ENCODE results near the gene TSSK2.
A peak's percentile ranks its signal among the peaks of the same experiment; 100 is the strongest.

The TSSK2 gene

DNA sequence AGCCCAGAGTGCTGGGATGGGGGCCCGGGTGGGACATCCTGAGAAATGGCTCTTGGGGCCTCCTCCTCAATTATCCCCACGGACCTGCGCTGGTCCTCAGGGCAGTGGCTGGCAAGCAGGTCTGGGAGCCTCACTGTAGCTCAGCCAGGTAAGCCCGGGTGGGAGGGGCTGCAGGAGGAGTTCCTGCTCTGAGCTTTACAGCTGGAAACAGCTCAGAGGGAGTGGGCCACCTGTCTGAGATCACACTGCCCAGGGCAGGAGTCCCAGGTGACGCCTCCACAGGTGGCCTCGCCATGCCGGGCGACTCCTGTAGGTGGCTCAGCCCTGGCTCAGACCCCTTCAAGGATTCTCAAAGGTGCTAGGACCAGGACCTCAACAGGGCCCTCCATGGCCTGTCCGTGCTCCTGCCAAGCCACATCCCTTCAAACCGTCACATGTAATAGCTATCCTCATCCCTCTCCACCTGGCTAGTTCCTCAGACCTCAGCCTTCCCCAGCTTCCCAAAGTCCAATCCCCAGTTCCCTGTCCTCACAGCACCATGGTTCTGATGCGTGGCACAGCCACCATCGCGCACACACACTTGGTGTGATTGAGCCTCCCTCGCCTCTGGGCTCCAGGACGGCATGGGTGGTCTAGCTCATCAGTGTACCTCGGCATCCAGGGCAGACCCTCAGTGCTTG, 3.6 kb upstream of the TSSK2 start:
- Mint-ChIP-seq H3K4me3 (no peak overlapping the region), H3K27ac (no peak overlapping the region)

DNA sequence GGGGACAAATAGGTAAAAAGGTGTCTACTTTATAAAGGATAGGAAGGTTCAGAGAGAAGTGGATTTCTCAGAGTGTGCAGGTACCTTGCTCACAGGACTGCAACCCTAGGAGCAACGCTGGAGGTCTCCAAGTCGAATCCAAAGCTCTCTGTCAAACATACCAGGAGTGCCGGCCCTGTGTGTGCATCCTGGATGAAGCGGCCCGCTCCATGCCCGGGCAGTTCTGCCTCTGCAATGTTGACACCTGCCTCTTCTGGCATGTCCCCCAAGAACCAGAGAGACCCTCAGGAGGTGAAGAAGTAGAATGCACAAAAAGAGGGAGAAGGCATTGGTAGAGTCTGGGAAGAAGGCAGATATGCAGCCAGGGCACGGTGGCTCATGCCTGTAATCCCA, 3.1 kb upstream of the TSSK2 start:
- no peak overlapping the region for H3K27ac Mint-ChIP-seq
- H3K4me1 Mint-ChIP-seq, result peaks cover 3% of the 10 kb centered on the region
- H3K27me3 Mint-ChIP-seq, result no peaks in the 10 kb centered on the region
- H3K9me3 Mint-ChIP-seq, result no peaks in the 10 kb centered on the region
- H3K4me3 Mint-ChIP-seq, result no peak overlapping the region
- H3K36me3 Mint-ChIP-seq, result no peaks in the 10 kb centered on the region

More for the DNA sequence above, 3.6 kb upstream of the TSSK2 start:
- no peaks in the 10 kb centered on the region for H3K9me3 Mint-ChIP-seq
- peaks cover 8% of the 10 kb centered on the region for H3K4me1 Mint-ChIP-seq
- H3K27me3 Mint-ChIP-seq, result no peaks in the 10 kb centered on the region
- H3K36me3 Mint-ChIP-seq, result no peaks in the 10 kb centered on the region

DNA sequence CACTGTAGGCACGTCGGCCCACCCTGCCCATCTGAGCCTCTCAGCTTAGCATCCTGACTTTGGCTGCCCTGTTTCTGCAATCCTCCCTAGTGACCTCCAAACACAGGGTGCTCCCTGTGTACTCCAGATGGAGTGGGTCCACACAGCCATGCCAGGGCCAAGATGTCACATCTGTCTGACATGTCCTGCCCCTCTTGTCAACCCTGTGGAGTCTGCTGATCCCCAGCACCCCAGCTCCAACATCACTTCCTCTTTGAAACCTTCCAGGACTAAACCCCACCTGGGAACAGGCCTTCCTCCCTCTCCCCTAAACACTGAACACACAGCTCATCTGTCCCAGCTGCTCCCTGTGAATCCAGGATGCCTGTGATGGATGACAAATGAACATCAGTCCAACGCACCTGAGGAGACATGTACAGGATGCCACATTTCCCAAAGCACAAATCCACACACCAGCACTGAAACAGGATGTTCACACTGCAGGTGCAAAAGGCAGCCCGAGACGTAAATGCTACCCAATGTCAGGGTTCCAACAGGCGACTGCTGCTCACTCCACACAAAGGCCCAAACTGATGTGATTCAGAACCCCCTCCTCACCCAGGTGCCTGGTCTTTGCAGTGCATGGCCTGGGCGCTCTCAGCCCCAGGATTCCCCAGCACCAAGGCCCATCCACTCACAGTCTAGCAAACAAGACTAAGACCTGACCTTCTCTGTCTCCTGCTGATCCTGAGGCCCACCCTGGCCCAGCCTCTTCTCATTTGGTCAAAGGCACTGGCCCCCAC, 2.0 kb upstream of the TSSK2 start:
- Mint-ChIP-seq H3K36me3 (no peaks in the 10 kb centered on the region), H3K27ac (no peak overlapping the region), H3K4me3 (no peak overlapping the region)

DNA sequence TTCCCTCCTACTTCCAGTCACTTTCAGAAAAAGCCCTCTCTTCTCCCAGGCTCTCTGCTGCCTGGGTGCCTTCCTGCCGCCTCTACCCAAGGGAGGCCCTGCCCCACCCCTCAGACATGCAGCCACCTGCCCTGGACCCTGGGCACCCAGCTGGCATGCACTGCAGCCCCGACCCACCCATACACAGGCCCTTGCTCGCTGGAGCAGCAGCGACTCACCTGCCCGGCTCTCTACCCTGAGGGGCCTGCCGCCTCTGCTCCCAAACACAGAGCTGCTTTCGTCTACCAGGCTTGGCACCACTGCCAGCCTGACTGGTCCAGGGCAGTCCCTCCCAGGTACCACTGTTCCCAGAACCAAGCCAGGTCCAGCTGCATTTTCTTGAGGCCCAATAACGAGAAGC, 1.2 kb upstream of the TSSK2 start:
- H3K9me3 Mint-ChIP-seq, result no peaks in the 10 kb centered on the region
- H3K4me1 Mint-ChIP-seq, result no peaks in the 10 kb centered on the region
- H3K27me3 Mint-ChIP-seq, result no peaks in the 10 kb centered on the region
- peak overlapping the region; percentile 65 for H3K27ac Mint-ChIP-seq
- H3K4me3 Mint-ChIP-seq, result no peak overlapping the region
- no peaks in the 10 kb centered on the region for H3K36me3 Mint-ChIP-seq

More for the DNA sequence above, 2.0 kb upstream of the TSSK2 start:
- Mint-ChIP-seq H3K27me3 (no peaks in the 10 kb centered on the region), H3K4me1 (no peaks in the 10 kb centered on the region), H3K9me3 (no peaks in the 10 kb centered on the region)

DNA sequence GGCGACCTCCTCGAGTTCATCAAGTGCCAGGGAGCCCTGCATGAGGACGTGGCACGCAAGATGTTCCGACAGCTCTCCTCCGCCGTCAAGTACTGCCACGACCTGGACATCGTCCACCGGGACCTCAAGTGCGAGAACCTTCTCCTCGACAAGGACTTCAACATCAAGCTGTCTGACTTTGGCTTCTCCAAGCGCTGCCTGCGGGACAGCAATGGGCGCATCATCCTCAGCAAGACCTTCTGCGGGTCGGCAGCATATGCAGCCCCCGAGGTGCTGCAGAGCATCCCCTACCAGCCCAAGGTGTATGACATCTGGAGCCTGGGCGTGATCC, 542 bp downstream of the TSSK2 start:
- Mint-ChIP-seq H3K4me3 (no peak overlapping the region), H3K4me1 (no peaks in the 10 kb centered on the region), H3K27me3 (no peaks in the 10 kb centered on the region), H3K27ac (no peak overlapping the region), H3K36me3 (peaks cover 2% of the 10 kb centered on the region), H3K9me3 (no peaks in the 10 kb centered on the region)

DNA sequence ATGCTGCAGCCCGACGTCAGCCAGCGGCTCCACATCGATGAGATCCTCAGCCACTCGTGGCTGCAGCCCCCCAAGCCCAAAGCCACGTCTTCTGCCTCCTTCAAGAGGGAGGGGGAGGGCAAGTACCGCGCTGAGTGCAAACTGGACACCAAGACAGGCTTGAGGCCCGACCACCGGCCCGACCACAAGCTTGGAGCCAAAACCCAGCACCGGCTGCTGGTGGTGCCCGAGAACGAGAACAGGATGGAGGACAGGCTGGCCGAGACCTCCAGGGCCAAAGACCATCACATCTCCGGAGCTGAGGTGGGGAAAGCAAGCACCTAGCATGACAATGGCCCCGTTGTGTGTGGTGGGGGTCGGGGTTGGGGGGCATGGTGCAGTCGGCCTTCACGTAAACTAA, 1.0 kb downstream of the TSSK2 start:
- H3K4me1 Mint-ChIP-seq, result no peaks in the 10 kb centered on the region
- no peak overlapping the region for H3K4me3 Mint-ChIP-seq
- no peaks in the 10 kb centered on the region for H3K9me3 Mint-ChIP-seq
- H3K27me3 Mint-ChIP-seq, result no peaks in the 10 kb centered on the region
- H3K36me3 Mint-ChIP-seq, result peaks cover 2% of the 10 kb centered on the region
- H3K27ac Mint-ChIP-seq, result no peak overlapping the region

DNA sequence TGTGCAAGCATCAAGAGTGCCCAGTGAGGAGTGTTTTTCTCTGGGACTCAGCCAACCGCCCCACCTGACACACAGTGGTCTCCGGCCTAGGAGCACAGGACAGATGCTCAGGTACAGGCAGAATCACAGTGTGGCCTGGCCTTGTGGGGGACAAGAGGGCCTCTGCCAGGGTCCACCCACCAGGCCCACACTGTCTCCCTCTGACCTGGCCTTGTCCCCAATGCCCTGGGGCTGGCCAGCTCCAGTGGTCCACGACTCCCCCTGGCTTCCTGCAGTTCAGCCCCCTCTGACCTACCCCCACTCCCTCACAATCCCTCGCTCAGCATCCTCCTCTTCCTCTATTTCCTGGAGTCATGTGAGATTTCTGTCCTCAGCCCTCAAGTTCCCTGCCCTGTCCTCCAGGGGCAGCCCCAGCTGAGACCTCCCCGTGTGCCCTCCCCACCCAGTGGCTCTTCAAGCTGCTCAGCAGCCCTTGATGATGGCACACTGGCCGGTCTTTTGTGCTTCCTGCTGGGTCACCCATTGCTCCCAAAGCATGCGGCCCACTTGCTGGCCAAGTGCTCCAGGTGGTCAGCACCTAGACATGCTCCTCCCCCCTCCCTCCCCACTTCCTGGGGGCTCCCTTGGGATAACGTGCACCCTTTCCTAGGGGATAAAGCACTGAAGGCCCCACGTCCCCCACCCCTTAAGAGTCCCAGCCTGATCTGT, 1.7 kb downstream of the TSSK2 start:
- no peaks in the 10 kb centered on the region for H3K27me3 Mint-ChIP-seq

DNA sequence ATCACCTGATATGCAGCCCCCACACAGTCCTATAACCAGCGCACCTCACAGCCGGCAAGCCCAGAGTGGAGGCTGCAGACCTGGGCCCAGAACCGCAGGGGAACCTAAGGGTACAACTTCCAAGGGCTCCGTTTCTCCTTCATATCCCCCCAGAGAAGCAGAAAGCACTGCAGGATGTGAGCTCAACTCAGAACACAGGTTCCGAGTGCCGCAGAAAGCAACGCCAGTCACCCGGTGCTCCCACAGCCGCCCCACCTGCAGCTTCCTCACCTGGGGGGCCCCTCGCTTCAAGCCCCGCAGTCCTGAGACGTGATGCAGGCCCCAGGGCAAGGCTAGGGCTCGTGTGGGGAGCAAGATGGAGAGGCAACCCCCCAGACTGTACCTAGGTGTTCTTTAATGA, 2.5 kb downstream of the TSSK2 start:
- Mint-ChIP-seq H3K36me3 (peaks cover 2% of the 10 kb centered on the region), H3K4me3 (no peak overlapping the region), H3K9me3 (no peaks in the 10 kb centered on the region), H3K27me3 (no peaks in the 10 kb centered on the region), H3K27ac (no peak overlapping the region), H3K4me1 (no peaks in the 10 kb centered on the region)

More for the DNA sequence above, 1.7 kb downstream of the TSSK2 start:
- no peaks in the 10 kb centered on the region for H3K9me3 Mint-ChIP-seq
- peaks cover 2% of the 10 kb centered on the region for H3K36me3 Mint-ChIP-seq
- no peaks in the 10 kb centered on the region for H3K4me1 Mint-ChIP-seq
- H3K4me3 Mint-ChIP-seq, result no peak overlapping the region
- no peak overlapping the region for H3K27ac Mint-ChIP-seq

DNA sequence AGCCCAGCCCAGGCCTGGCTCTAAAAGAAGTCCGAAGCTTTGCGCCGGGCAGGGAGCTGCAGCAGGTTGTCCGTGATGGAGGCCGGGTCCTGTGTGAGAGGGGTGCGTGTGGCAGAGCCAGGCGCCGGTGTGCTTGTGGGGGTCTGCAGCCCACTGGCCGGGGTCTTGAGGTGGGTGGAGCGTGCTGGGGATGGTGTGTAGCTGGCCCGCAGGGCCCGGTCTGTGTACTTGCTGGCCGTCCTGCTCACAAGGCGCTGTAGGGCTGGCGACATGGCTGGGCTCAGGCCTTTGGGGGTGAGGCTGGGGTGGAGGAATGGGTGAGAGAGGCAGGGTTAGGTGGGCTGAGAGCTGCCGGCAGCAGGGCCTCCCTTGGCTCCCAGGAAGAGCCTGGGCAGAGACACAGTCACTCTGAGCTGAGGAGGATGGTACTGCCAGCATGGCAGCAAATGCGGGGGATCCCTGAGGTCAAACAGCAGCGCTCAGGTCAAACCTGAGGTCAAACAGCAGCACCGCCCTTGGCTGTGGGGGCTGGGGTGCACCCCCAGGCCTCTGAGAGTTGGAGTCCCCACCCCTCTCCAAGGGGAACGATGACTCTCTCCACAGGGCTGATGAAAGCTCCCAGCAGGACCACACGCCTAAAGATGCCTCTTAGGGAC, 3.2 kb downstream of the TSSK2 start:
- Mint-ChIP-seq H3K36me3 (peaks cover 2% of the 10 kb centered on the region), H3K27ac (no peak overlapping the region), H3K4me3 (no peak overlapping the region), H3K4me1 (no peaks in the 10 kb centered on the region), H3K27me3 (no peaks in the 10 kb centered on the region), H3K9me3 (no peaks in the 10 kb centered on the region)

DNA sequence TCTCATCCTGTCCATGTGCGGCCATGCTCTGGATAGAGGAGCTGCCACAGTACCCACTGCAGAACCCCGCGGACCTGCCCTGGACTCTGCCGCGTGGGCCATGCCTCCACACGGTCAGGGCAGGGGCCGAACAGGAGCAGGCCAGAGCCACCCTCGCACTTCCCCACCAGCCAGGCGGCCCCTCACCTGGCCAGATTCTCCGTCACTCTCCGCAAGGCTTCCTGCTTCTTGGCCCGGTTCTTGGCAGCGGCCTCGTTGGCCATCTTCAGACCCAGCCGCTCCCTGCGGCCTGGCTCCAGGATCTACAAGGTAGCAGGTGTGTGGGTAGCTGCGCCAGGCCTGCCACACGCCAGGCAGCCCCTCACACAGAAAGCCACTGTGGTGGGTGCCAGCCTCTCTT, 3.8 kb downstream of the TSSK2 start:
- H3K4me3 Mint-ChIP-seq, result no peak overlapping the region
- peaks cover 2% of the 10 kb centered on the region for H3K36me3 Mint-ChIP-seq
- H3K4me1 Mint-ChIP-seq, result no peaks in the 10 kb centered on the region
- H3K9me3 Mint-ChIP-seq, result no peaks in the 10 kb centered on the region
- no peaks in the 10 kb centered on the region for H3K27me3 Mint-ChIP-seq
- no peak overlapping the region for H3K27ac Mint-ChIP-seq

DNA sequence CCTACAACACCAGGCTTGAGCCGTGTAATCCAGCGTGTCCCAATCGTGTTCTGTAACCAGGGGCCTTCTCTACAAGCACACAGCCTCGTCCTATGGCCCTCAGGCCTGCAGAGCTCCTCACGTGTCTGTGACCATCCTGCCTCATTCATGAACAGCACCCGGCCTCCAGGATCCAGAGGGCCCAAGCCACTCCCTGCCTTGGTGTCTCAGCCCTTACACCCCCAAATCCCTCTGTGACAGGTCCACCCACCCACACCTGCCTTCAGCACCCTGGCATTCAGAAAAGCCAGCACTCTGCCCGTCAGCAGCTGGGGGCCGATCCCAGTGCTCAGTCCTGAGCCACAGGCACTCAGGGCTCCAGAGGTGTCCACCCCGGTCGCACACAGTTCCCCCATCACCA, 5.8 kb downstream of the TSSK2 start:
- no peak overlapping the region for H3K4me3 Mint-ChIP-seq
- H3K27me3 Mint-ChIP-seq, result no peaks in the 10 kb centered on the region
- H3K9me3 Mint-ChIP-seq, result no peaks in the 10 kb centered on the region
- H3K27ac Mint-ChIP-seq, result no peak overlapping the region
- H3K4me1 Mint-ChIP-seq, result peaks cover 4% of the 10 kb centered on the region
- H3K36me3 Mint-ChIP-seq, result peaks cover 2% of the 10 kb centered on the region

DNA sequence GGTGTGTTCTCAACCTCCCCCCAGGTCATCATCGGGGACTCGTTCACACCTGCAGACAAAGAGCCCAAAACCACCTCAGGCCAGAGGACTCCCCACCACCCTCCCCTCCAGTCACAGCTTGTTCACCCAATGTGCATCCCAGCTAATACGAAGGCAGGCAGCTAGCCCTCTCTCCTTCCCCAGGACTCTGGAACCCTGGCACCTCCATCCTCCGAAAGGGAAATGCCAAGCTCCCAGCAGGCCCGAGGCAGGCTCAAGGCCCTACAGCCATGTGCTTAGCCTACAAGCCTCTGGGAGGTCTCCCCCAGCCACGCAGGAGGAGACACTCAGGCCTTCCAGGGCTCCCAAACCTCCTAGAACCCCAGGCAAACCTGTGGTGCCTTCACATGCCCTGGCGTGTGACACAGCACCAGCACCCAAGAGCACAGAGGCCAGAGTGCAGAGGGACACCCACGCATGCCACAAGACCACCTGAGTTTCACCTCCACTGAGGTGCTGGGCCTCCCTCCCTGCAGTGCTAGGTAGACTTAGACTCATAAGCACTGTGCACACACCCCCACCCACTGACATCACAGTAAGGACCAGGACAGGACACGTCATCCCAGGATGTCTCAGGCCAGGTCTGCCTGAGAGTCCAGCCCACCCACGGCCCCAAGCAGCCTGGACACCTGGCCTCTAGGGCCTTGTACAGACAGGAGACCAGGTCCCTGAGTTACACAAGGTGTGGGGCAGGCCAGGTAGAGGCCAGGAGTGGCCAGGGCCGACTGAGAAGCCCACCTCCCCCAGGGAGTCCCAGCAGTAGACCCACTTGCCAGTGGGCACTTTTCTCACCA, 6.5 kb downstream of the TSSK2 start:
- Mint-ChIP-seq H3K9me3 (no peaks in the 10 kb centered on the region), H3K27me3 (no peaks in the 10 kb centered on the region), H3K27ac (no peak overlapping the region), H3K4me1 (peaks cover 9% of the 10 kb centered on the region), H3K4me3 (no peak overlapping the region), H3K36me3 (peaks cover 2% of the 10 kb centered on the region)

DNA sequence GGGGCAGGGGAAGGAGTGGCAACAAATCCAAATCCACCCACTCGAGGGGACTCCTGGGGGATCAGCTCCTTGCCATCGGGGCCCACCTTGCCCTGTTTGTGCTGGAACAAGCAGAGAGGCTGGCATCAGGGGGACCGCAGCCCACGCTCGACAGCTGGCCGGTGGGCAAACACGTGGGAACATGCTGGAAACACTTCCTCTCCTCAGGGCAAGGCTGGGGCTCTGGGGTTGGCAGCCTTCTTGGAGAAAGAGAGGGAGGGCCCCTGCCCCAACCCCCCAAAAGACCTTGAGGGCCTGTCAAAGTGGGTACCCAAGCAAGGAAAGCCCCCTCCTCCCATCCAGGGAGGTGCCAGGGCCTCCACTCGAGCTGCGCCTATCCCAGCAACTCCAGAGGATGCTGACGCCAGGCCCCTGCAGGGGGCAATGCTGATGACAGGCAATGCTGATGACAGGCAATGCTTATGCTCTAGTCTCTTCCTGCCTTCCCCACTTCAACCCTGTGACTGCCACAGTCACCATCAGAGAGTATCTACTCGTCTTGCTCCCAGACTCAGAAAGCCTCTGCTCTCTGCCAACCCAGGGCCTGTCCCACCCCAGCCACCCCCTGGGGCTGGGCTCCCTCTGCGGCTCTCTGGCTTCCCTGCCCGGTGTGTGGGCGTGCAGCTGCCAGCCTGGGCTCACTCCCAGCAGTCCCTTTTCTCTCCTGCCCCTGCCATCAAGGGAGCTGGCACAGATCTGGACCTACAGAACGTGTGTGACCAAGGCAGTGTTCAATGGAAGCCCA, 7.3 kb downstream of the TSSK2 start:
- H3K4me3 Mint-ChIP-seq, result no peak overlapping the region
- H3K27me3 Mint-ChIP-seq, result no peaks in the 10 kb centered on the region
- peaks cover 2% of the 10 kb centered on the region for H3K36me3 Mint-ChIP-seq
- H3K9me3 Mint-ChIP-seq, result no peaks in the 10 kb centered on the region
- H3K4me1 Mint-ChIP-seq, result peaks cover 14% of the 10 kb centered on the region
- no peak overlapping the region for H3K27ac Mint-ChIP-seq

DNA sequence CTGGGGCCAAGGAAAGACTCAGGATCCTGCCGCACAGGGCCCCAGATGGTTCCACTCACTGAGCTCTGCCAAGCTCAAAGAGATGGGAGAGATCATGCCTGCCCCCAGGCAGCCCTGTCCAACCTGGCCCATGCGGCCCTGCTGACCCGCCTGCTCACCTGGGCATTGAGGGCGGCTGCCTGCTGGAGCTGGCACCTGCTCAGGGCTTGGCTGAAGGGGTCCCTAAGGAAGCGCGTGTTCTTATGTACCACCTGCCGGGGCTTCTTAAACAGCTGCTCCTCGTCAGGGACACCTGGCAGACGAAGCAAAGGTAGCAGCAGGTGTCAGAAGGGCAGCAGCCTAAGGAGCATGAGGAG, 7.9 kb downstream of the TSSK2 start:
- Mint-ChIP-seq H3K27ac (no peak overlapping the region), H3K36me3 (peaks cover 4% of the 10 kb centered on the region), H3K4me3 (no peak overlapping the region), H3K27me3 (no peaks in the 10 kb centered on the region), H3K9me3 (no peaks in the 10 kb centered on the region), H3K4me1 (peaks cover 20% of the 10 kb centered on the region)
